GM18909 (cell line): ENCODE data around the gene GALK1.
A peak's percentile ranks its signal among the peaks of the same experiment; 100 is the strongest.
"Not testable (repeated sequence)": the region's sequence is repeated elsewhere in the genome, so short reads cannot be mapped to it uniquely, and the experiment has no call there.

ENCODE experiments used
- ATAC-seq: cut with Tn5 transposase; IDR thresholded peaks from one replicate; pipeline ENCODE4 v1.9.1; 2021; ENCODE audit warnings: mild to moderate bottlenecking; ENCODE audit not compliant: unreplicated experiment, poor library complexity

GALK1 gene

GRCh38 chr17:75764711-75765421 lies at the start of gene GALK1:
Gene GALK1 (minus strand): TSS chr17:75765192. CDS start chr17:75765136, 56 bp downstream.
- ATAC-seq: peak; percentile 70

- no peak for ATAC-seq
These were observed 49.0 kb upstream of the GALK1 start for GRCh38 chr17:75814021-75814395.

GRCh38 chr17:75813081-75814020 lies 48.4 kb upstream of the GALK1 start:
- no peak for ATAC-seq

GRCh38 chr17:75812096-75813013 lies 47.4 kb upstream of the GALK1 start:
- ATAC-seq: no peak

GRCh38 chr17:75811174-75811573 lies 46.2 kb upstream of the GALK1 start:
- ATAC-seq: no peak

GRCh38 chr17:75810756-75811155 lies 45.8 kb upstream of the GALK1 start:
- not testable (repeated sequence) for ATAC-seq

- ATAC-seq: no peak
These were observed 45.2 kb upstream of the GALK1 start for GRCh38 chr17:75810216-75810615.

GRCh38 chr17:75809631-75810111 lies 44.7 kb upstream of the GALK1 start:
- ATAC-seq: no peak

GRCh38 chr17:75808905-75809621 lies 44.1 kb upstream of the GALK1 start:
- peak; percentile 69 for ATAC-seq

GRCh38 chr17:75808549-75808904 lies 43.5 kb upstream of the GALK1 start:
- no peak for ATAC-seq

- ATAC-seq: no peak
These were observed 42.9 kb upstream of the GALK1 start for GRCh38 chr17:75807861-75808260.

- ATAC-seq: no peak
These were observed 42.0 kb upstream of the GALK1 start for GRCh38 chr17:75806822-75807500.

- no peak for ATAC-seq
These were observed 38.9 kb upstream of the GALK1 start for GRCh38 chr17:75803883-75804282.

GRCh38 chr17:75799402-75799801 lies 34.4 kb upstream of the GALK1 start:
- ATAC-seq: no peak

GRCh38 chr17:75795820-75796607 lies 31.0 kb upstream of the GALK1 start:
- ATAC-seq: no peak

- no peak for ATAC-seq
These were observed 28.5 kb upstream of the GALK1 start for GRCh38 chr17:75793460-75793859.

- no peak for ATAC-seq
These were observed 26.3 kb upstream of the GALK1 start for GRCh38 chr17:75791254-75791653.
